Esophagus muscularis mucosa (tissue), 4 donors: ENCODE results near the gene CXCR6.

Experiments
- CTCF ChIP-seq, 3 experiments: fragments of 200-600 bp in 2 of 3; fragments of 450-650 bp in 1 of 3; sonication (generic) in 2 of 3; IDR thresholded peaks; one replicate each; pipeline ENCODE4 v1.5.1; 2017 to 2019; ENCODE audit warnings: antibody characterized with exemption in 3 of 3, mild to moderate bottlenecking in 2 of 3, moderate library complexity in 1 of 3
- EP300 ChIP-seq: sonication (generic); formaldehyde crosslinking; IDR thresholded peaks from one replicate; pipeline ENCODE4 v1.6.1; 2017; ENCODE audit warnings: antibody characterized with exemption
- POLR2AphosphoS5 ChIP-seq, 2 donors: sonication (generic); formaldehyde crosslinking; IDR thresholded peaks; one replicate each; pipeline ENCODE4 v1.6.1; 2017; ENCODE audit warnings: antibody characterized with exemption in 2 of 2

- TF ChIP-seq CTCF (IDR thresholded peaks at IDR 0.05) (no peak), EP300 (no peak), POLR2AphosphoS5 (IDR thresholded peaks at IDR 0.05) (no peak)
These were observed 9.2 kb downstream of the CXCR6 start for GRCh38 chr3:45952456-45952855.
